Measurements from ENCODE around the gene SMYD4.
"Not testable (repeated sequence)": the region's sequence is repeated elsewhere in the genome, so short reads cannot be mapped to it uniquely, and the experiment has no call there.

SMYD4 gene, protein sequence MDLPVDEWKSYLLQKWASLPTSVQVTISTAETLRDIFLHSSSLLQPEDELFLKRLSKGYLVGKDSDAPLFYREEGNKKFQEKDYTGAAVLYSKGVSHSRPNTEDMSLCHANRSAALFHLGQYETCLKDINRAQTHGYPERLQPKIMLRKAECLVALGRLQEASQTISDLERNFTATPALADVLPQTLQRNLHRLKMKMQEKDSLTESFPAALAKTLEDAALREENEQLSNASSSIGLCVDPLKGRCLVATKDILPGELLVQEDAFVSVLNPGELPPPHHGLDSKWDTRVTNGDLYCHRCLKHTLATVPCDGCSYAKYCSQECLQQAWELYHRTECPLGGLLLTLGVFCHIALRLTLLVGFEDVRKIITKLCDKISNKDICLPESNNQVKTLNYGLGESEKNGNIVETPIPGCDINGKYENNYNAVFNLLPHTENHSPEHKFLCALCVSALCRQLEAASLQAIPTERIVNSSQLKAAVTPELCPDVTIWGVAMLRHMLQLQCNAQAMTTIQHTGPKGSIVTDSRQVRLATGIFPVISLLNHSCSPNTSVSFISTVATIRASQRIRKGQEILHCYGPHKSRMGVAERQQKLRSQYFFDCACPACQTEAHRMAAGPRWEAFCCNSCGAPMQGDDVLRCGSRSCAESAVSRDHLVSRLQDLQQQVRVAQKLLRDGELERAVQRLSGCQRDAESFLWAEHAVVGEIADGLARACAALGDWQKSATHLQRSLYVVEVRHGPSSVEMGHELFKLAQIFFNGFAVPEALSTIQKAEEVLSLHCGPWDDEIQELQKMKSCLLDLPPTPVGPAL

GRCh38 chr17:1829592-1830257 lies at the start of gene SMYD4, which contains the start of gene RPA1:
Gene SMYD4 (minus strand): TSS chr17:1829902. CDS start chr17:1827994, 1,908 bp downstream.
Gene RPA1 (plus strand): TSS chr17:1830005. CDS start chr17:1830094, 89 bp downstream.
- H3K4me3 ChIP-seq (ENCODE audit: low read depth, low read length), result peak within 1 kb of the TSS; percentile 79

DNA sequence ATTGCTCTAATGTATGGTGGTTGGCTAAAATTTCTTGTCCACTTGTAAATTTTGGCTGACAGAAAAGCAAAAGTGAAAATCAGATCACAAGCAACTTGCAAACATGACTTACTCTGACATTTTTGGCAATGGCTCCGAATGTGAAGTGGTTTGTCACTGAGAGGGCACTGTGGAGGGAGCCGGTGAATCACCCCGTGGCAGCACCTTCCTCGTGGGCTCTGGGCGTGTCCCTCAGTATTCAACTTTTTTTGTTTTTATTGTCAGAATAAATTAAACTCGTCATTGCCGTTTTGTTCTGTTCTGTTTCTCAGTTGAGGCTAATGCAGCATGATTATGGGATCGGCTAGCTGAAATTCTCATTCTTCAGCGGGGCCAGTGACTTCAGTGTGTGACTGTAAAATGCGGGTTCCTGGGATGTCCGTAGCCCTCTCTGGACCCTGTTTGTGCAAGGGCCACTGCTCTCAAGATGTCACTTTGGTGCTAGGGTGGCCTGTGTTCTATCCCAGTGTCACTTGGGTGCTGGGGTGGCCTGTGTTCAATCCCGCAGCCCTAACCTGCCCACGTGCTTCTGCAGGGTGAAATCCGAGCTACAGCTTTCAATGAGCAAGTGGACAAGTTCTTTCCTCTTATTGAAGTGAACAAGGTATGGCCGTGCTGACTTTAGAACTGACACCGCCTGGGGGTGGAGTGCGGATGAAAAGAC lies 48.9 kb upstream of the SMYD4 start:
- H3K4me3 ChIP-seq (ENCODE audit: low read depth, low read length), result no peak overlapping the region

DNA sequence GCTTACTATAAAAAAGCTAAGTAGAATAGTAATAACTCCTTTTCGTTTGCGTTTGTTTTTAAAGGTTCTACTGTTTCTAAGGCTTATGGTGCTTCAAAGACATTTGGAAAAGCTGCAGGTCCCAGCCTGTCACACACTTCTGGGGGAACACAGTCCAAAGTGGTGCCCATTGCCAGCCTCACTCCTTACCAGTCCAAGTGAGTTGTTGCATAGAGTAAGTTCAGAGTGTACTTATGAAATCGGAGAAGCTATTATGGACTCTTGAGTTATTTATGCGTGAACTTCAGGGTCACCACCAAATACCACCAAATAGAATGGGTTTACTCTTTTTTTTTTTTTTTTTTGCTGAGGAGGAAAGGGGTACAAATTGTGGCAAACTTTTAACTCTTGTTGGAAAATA lies 45.9 kb upstream of the SMYD4 start:
- no peak overlapping the region for H3K4me3 ChIP-seq (ENCODE audit: low read depth, low read length)

DNA sequence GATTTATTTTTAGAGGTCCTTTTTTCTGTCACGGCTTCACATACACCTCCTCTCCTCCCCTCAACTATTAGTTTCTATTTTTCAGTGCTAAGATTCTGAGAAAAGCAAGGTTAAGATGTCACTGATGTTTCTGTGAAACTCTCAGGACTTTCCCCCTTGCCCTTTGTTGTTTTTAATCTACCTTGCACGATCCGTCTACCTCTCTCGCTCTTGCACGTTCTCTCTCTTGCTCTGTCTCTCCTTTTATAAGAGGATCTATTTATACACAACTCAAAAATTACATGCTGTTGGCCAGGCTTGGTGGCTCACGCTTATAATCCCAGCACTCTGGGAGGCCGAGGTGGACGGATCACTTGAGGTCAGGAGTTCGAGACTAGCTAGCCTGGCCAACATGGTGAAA lies 43.7 kb upstream of the SMYD4 start:
- no peak overlapping the region for H3K4me3 ChIP-seq (ENCODE audit: low read depth, low read length)

DNA sequence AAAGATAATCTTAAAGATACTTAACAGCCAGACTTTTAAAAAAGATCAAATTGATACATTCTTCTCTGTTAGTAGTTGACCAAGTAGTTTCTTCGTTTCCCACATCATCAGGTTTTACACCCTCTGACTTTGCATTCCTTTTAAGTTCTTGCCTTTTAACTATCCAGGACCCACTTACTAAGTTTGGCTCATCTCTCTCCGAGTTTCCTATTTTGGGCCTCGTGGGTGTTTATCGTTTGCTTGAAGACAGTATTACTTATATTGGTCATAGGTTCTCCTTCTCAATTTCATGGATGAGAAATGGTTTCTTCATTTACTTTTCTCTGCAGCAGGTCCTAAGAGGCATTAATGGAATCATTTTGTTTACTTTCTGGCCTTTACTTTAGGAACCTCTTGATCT lies 43.3 kb upstream of the SMYD4 start:
- H3K4me3 ChIP-seq (ENCODE audit: low read depth, low read length), result no peak overlapping the region

DNA sequence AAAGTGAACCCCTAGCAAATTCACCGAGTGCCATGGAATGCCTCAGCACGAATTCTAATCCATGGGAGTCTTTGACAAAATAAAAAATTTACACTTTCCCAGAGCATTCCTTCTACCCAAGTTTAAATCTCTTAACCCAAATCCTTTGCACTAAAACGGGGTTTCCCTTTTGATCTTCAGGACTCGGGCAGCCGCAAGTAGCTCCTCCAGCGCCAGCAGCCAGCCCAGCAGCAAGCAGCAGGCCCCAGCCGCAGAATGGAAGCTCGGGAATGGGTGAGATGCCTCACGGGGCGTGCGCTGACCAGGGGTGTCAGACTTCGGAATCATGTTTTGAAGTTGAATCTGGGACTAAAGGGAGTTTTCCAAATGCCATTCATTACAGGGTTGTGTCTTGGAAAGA lies 42.6 kb upstream of the SMYD4 start:
- H3K4me3 ChIP-seq (ENCODE audit: low read depth, low read length), result no peak overlapping the region

GRCh38 chr17:1871756-1872155 lies 42.1 kb upstream of the SMYD4 start:
- H3K4me3 ChIP-seq (ENCODE audit: low read depth, low read length), result no peak overlapping the region

DNA sequence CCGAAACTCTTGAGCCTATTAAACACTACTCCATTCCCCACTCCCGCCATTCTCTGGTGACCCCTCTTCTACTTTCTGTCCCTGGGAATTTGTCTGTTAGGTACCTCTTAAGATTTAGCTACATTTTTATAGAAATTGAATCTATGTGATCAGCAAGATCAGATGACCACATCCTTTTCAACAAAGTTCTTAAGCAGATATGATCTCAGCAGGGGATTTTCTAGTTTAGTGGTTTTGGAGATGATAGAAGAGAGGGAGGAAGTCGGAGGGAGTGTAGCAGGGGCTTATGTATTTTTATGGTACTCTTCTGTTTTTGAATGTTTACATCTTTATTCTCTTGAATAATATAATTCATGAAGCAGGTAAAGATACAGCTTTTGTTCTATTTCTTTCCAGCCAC lies 40.9 kb upstream of the SMYD4 start:
- no peak overlapping the region for H3K4me3 ChIP-seq (ENCODE audit: low read depth, low read length)

- H3K4me3 ChIP-seq (ENCODE audit: low read depth, low read length), result no peak overlapping the region
These were observed 38.4 kb upstream of the SMYD4 start for GRCh38 chr17:1868090-1868489.

GRCh38 chr17:1867307-1867706 lies 37.6 kb upstream of the SMYD4 start:
- no peak overlapping the region for H3K4me3 ChIP-seq (ENCODE audit: low read depth, low read length)

GRCh38 chr17:1865252-1866037 lies 35.7 kb upstream of the SMYD4 start:
- H3K4me3 ChIP-seq (ENCODE audit: low read depth, low read length), result no peak overlapping the region

DNA sequence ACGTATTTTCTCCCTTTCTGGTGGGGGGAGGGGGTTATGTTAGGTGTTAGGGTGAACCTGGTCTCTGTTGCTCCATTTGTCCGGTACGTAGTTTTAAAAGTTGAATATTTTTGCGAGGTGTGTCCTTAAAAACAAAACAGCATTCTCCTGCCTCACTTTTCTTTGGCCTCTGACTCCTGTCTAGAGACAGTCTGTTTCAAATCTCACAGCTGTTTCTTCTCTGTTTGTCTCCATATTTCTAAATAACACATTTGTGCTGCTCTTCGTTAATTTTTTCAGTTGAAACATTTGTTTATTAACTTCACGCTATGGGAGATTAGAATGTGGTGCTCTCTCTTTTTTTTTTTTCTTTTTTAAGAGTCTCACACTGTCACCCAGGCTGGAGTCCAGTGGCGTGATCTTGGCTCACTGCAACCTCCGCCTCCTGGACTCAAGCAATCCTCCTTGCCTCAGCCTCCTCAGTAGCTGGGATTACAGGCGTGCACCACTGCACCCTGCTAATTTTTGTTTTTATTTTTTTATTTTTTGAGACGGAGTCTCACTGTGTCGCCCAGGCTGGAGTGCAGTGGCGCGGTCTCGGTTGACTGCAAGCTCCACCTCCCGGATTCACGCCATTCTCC lies 31.8 kb upstream of the SMYD4 start:
- H3K4me3 ChIP-seq (ENCODE audit: low read depth, low read length), result no peak overlapping the region

- no peak overlapping the region for H3K4me3 ChIP-seq (ENCODE audit: low read depth, low read length)
These were observed 31.3 kb upstream of the SMYD4 start for GRCh38 chr17:1860978-1861377.

- not testable (repeated sequence) for H3K4me3 ChIP-seq (ENCODE audit: low read depth, low read length)
These were observed 26.8 kb upstream of the SMYD4 start for GRCh38 chr17:1856462-1856861.

GRCh38 chr17:1853698-1854097 lies 24.0 kb upstream of the SMYD4 start:
- H3K4me3 ChIP-seq (ENCODE audit: low read depth, low read length), result no peak overlapping the region

DNA sequence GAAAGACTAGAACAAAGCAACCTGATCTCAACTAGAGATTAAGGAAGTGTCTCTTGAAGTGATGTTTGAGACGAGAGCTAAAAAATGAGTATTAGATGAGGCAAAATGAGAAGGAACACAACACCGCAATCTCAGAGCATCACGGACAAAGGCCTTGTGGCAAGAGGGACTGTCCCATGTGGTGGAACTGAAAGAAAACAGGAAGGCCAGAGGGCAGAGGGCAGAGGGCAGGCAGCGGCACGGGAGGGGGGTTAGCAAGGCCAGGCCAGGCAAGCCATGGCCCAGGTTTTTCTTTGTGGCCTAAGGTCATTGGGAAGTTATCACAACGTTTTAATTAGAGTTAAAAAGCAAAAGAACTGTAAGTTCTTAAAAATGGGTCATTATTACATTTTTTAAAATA lies 22.6 kb upstream of the SMYD4 start:
- no peak overlapping the region for H3K4me3 ChIP-seq (ENCODE audit: low read depth, low read length)

DNA sequence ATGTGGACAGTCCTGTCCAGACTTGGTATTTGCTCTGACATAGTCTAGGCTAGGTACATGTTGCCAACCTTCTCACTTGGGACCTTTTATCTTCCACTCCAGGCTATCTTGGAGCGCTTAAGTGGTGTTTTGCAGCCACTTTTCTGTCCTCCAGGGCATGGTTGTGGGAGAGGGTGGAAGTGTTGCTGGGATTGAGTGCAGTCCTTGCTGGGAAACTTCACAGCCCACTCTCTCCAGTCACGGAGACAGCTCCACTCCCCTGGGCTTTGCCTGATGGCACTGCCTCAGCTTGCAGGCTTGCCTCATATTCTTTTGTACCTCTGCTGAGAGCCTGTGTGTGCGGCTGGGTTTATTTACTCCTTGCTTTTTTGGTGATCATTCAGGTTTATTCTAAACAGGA lies 17.5 kb upstream of the SMYD4 start:
- no peak overlapping the region for H3K4me3 ChIP-seq (ENCODE audit: low read depth, low read length)

- no peak overlapping the region for H3K4me3 ChIP-seq (ENCODE audit: low read depth, low read length)
These were observed 14.2 kb upstream of the SMYD4 start for GRCh38 chr17:1843947-1844346.

DNA sequence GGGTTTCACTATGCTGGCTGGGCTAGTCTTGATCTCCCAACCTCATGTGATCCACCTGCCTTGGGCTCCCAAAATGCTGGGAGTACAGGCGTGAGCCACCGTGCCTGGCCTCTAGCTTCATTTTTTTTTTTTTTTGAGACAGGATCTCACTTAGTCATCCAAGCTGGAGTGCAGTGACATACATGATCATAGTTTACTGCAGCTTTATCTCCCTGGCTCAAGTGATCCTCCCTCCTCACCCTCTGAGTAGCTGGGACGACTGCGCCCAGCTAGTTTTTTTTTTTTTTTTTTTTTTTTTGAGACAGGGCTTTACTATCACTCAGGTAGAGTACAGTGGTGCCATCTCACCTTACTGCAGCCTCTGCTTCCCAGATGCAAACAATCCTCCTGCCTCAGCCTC lies 9.8 kb upstream of the SMYD4 start:
- H3K4me3 ChIP-seq (ENCODE audit: low read depth, low read length), result no peak overlapping the region

All from iPS-11a (cell line).